ENCODE data around the gene FOXR1.

Gene FOXR1

DNA sequence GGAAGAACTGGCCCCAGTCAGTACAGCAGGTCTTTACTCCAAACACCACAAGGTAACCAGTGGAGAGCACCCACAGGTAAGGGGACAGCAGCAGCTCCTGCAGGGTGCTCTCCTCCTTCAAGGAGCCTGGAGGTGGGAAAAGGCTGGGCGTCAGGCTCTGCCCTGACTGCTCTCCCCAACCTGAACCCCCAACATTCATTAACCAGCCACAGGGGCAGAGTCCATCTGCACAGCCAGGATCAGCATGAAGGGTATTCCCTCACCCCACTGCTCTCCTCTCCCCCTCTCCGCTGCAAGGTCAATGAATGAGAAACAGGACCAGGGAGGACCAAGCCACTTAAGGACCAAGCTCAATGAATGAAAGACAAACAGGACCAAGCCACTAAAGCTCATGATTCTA lies 55.4 kb downstream of the FOXR1 start:
- DNase-seq (ENCODE audit: low read depth in 2 of 2) = no peak

DNA sequence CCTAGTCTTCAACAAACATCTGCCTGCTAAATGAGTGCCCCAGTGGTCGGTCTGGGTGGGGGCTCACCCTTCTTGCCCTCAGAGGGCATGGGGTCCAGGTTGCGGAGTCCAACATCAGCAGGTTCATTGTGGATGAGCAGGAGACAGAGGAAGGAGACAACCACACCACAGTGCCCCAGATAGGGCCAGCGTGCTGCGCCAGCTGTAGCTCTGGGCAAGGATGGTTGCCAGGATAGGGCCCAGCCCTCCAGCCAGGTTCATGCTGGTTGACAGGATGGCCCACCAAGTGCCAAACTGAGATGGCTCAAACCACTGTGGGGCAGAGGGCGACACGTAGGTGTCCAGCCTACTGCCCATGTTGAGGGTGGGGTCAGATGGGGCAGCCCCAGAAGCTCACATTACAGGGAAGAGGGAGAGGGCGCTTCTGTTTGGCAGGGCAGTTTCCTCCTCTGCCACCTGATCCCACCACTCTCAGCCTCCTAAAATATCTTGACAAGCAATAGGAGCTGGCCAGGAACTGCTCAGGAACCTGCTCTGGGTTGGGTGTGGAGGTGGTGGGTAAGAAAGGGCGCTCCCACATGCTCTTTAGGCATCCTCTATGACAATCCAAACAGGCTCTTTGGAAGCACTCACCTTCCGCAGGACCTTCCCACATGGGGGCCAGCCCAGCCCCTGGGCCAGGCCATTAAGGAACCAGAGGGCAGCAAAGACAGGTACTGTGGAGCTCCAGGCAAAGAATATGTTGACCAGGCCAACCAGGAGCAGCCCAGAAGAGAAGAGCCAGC lies 56.2 kb downstream of the FOXR1 start:
- DNase-seq (ENCODE audit: low read depth in 2 of 2) = no peak

DNA sequence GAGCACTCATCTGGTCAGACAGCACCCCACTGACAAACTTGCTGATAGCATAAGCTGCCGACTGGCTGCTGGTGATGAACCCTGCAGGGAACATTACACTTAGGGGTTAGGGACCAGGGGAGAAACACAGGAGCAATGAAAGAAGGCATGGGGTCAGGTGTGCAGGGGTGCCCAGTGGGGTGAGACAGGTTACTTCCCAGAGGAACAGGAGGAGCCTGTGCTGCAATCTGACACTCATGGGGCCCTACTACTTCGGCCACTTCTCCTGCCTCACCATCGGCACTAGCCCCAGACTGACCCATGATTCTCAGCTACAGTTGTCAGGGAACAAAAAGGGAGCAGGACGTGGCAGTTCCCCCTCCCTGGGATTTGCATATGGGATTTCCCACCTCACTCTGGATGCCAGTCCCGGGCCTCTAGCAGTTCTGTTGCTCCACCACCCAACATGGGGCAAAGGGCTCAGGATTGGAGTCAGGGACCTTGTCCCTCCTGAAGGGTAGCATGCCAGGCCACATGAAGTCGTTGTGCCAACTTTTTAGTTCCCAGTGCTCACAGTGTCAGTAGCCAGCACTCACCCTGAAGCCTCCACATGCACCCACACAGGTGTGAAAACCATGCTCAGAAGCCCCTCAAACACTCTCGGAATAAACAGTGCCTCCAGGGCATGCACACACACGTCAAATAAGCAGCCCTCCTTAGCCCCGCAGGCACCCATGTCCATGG lies 56.9 kb downstream of the FOXR1 start:
- DNase-seq (ENCODE audit: low read depth in 2 of 2) = no peak

DNA sequence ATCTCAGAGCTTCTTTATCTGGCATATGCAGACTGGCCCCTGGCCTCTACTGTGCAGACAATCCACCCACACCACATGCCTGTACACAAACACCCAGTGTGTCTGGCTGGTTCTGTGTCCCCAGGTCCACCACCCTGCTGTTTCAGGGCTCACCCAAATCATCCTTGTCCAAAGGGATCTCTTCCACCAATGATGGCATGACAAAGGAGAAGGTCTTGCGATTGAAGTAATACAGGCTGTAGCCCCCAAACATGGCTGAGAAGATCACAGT lies 57.4 kb downstream of the FOXR1 start:
- DNase-seq (ENCODE audit: low read depth in 2 of 2) = no peak

DNA sequence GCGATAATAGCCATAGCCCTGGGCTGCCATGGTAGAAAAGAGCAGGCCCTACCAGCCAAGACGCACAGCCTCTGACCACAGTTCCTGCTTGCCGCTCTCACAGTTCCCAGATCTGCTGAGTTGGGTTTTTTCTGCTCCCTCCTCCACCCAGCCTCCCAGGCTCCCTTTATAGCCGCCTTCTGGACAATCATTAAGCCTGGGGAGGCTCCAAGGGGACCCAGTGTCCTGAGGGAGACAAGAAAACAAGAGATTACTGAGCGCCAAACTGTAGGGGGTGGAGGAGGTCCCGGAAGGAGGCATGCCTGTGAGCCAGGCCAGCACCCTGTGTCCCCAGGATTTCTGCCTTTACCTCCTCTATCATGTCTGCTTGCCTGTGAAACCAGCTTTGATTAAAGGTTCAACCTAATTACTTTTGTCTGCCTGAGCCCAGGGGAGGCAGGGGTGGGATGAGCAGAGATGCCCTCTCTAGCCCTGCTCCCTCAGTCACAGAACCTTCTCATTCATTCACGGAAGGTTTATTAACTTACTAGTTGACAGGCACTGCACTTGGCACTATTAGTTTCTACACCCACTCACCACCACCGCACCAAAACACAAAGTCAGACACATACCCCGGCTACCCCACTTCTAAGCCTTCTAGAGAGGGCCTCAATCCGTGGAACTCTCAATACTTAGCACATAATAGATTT lies 57.9 kb downstream of the FOXR1 start:
- DNase-seq (ENCODE audit: low read depth in 2 of 2) = peak in 1 of 2 donors; percentile 30

DNA sequence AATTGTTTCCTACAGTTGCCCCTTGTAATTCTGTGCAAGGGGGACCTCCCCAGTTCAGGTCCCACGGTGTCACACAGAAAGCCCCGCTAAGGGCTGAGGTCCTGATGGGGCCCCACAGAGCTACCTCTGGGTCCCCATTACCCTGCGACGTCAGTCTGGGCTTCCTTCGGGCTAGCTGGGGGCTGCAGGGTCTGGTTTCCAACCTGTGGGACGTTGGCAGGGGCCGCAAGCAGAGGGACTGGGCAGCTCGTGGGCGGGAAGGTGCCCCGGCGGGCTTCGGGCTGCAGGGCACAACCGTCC lies 58.4 kb downstream of the FOXR1 start:
- DNase-seq (ENCODE audit: low read depth in 2 of 2) = no peak

DNA sequence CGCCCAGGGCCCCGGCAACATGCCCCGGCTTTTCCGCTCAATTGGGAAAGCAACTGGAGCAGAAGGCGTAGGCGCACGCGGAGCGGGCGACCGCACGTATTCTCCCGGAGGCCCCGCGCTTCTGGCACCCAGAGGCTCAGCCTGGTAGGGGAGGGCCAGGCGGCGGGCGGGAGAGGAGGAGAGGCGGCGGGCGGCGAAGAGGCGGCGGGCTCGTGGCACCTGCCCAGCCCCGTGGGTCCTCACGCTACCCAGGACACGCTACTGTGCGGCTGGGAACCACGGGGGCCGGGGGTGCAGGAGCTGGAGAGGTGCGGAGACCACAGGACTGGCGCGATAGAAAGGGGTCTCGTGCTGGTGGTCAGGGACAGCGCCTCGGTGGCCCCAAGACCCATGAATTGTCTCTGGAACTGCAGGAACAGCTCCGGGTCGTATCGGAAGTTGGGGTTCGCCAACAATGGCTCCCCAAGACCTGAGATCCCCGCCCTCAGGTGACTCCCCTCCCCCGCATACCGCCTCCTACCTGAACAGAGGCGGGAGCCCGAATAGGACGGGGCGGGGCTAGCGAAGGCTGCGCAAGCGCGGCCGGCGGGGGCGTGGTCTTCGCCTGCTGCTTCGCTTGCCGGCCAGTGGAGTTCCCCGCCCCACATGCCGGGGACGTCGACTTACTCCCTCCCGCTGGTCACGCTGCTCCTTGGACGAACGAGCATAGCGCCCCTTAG lies 58.9 kb downstream of the FOXR1 start, which contains the start of gene SLC37A4:
TSS of gene SLC37A4 (minus strand) at position 549 of the 719 bp plus-strand sequence.
- peak; percentile 96 to 99 for DNase-seq (ENCODE audit: low read depth in 2 of 2)

Measured in stimulated activated CD8-positive, alpha-beta memory T cell treated with anti-CD3 and anti-CD28 coated beads, Interleukin-7, amount 100 ng/mL, for 4 hours (primary cell).